NK-92 (cell line): Measurements from ENCODE around the gene LRRTM3.

ENCODE experiments used
- DNase-seq: peaks from one replicate; lab custom pipeline; 2025; ENCODE audit not compliant: unreplicated experiment; lab: John Stamatoyannopoulos, UW

LRRTM3 gene

DNA sequence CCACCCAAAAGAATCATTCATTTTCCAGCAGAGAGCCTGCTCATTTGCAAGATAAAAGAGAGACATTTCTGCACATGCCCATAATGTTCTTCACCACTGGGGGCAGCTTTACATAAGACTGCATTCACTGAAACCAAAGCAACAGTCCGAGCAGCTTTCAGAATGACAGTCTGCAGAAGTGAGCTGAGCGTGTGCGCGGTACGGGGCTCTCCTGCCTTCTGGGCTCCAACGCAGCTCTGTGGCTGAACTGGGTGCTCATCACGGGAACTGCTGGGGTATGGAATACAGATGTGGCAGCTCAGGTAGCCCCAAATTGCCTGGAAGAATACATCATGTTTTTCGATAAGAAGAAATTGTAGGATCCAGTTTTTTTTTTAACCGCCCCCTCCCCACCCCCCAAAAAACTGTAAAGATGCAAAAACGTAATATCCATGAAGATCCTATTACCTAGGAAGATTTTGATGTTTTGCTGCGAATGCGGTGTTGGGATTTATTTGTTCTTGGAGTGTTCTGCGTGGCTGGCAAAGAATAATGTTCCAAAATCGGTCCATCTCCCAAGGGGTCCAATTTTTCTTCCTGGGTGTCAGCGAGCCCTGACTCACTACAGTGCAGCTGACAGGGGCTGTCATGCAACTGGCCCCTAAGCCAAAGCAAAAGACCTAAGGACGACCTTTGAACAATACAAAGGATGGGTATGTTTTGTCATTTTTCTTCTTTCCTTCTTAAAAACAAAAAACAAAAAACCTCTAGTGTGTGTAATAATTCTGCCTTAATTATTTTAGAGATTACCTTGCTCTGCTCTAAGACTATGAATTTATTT, at the start of gene LRRTM3:
Gene LRRTM3, plus strand, starts transcription at position 141 of the 820 bp plus-strand sequence.
- DNase-seq, result no peak

DNA sequence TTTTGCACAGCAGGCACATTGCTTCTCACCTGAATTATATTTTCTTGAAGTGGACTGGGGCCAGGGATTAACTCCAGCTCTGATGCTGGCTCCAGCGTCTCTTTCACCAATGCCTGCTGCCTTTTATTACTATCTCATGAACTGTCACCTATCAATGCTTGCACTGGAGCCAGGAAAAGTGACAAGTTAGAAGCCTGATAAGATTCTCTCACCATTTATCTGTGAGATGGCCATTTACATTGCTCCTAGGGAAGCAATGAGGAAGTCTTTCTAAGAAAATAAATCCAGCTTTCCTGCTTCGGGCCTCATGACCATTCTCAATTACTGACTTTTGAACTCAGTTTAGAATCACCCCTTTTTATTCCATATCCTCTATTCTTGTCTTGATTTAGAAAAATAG, 48.5 kb upstream of the LRRTM3 start:
- DNase-seq, result no peak

DNA sequence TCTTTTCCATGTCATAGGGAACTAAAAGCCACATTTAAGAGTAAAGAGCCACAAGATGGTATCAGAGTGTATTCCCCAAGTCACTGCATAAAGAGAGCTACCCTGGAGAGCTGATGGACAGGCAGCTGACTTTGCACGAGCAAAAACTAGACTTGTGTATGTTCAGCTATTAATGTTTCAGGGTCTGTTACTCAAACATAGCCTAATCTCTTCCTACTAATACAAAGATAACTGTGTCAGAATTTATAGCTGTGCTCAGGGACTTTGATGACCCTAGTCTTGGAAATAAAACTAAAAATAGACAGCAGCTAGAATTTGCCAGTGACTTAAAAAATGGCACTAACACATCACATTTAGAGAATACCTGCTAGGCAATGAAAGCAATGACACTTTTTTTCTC, 45.5 kb upstream of the LRRTM3 start:
- no peak for DNase-seq

DNA sequence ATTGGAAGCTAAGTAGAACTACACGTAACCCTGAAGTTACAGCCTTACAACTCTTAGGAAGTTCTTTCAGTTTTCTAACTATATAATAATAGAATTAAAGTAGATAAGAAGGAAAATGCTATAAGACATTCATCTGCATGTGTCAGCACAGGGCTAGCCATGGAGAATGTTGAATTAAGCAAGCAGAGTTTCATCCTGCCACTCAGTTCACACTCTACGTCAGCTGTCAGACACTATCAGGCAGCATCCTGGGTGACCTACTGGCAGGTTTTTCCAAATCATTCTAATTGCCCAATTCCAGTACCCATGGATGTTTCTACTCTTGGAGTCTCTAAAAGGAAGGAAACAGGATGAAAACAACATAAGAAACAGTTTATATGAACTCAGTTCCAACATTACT, 45.0 kb upstream of the LRRTM3 start:
- DNase-seq, result no peak

- no peak for DNase-seq
Observed at GRCh38 chr10:66881814-66882213, 44.0 kb upstream of the LRRTM3 start.

DNA sequence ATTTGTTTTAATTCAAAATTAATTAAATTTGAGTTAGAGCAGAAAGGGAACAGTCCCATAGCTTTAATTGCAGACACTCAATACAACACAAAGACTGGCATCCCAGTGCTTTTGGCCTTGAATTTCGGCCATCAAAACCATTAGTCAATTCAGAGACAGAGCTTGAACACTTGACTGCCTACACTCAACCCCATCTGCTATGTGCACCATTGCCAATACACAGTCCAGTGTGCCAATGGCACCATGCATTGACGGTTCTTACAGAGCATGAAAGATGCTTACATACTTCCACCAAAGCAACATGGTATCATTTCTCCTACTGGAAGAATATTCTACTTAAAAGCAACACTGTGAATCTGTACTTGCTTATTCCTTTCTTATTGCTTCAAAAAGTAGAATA, 43.6 kb upstream of the LRRTM3 start:
- DNase-seq, result no peak

DNA sequence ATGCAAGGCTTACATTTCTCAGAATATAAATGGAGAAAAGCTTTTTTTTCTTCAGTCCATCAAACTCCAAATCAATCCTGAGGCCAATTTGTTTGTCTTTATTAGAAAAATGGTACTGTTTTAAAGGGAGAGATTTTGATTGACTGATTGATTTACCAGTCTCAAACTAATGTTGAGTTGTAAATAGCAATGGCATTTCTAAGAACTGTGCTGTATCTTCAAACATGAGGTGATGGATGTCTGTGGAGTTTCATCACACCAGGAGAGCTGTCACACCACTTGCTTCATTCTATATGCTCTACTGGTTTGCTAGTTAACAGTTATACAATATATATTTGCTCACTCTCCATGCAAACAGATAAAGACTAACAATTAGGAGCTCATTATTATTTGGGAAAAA, 39.0 kb upstream of the LRRTM3 start:
- no peak for DNase-seq

DNA sequence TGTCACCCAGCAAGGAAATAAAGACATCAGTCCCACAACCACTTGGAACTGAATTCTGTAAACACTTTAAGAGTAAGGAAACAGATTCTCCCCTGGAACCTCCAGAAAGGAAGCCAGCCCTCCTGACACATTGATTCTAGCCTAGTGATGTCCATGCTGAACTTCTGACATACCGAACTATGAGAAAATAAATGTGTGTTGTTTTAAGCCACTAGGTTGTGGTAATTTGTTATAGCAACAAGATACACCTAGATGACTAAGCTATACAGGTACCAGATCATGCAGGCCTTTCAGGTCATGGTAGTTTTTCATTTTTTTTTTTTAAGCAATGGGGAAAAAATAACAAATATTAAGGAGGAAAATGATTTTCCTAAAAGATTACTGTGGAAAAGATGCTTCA, 37.6 kb upstream of the LRRTM3 start:
- DNase-seq, result no peak

DNA sequence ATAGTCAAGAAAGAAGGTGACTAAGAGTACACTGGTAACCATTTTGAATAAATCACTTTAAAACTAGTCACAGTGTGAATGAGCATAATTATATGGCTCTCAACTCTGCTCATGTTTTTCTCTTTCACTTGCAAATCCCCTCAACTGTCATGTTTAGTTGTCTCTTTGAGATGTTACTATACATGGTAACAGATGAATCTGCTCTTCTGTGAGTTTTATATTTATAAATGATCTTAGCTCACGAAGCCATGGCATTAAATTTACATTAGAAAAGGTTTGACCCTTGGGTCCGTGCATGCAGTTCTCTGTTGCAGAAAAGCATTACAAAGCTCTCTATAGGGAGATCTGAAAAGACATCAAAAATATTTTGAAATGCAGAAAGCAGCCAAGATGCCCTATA, 33.0 kb upstream of the LRRTM3 start:
- no peak for DNase-seq

- DNase-seq, result no peak
Observed at GRCh38 chr10:66910671-66911070, 15.2 kb upstream of the LRRTM3 start.

DNA sequence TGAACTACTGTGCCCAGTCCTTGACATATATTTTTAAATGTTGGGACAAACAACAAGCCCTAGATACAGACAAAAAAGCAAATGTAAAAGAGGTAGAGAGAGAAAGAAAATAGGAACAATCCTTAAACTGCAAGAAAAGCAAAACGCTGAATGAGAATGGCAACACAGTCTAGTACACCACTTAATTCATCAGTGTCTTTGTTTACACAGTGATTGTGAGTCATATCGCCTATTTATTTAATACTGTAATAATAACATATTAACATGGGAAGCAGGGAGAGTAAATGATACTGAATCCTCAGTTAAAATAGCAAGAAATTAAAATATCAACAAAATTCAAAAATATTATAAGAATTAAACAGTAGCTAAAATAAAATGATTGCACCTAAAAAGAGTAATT, 9.8 kb upstream of the LRRTM3 start:
- no peak for DNase-seq

DNA sequence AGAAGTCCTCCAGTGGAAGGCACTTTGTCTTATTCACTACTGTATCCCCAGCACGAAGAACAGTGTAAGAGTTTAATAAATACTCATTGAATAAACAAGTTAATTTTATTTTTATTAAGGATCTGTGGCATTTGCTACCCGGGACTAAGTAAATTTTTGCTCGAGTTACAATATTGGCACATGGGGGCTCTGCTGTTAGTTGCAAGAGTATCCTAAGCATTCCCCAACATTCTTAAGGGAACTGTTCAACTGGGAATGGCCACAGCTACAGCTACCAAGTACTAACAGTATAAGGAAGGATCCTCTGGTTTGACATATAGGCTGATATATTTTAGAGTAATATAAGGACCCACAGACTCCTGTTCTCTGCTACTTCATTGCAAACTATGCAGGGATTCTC, 8.7 kb upstream of the LRRTM3 start:
- DNase-seq, result no peak

- DNase-seq, result no peak
Observed at GRCh38 chr10:66919248-66919647, 6.6 kb upstream of the LRRTM3 start.

DNA sequence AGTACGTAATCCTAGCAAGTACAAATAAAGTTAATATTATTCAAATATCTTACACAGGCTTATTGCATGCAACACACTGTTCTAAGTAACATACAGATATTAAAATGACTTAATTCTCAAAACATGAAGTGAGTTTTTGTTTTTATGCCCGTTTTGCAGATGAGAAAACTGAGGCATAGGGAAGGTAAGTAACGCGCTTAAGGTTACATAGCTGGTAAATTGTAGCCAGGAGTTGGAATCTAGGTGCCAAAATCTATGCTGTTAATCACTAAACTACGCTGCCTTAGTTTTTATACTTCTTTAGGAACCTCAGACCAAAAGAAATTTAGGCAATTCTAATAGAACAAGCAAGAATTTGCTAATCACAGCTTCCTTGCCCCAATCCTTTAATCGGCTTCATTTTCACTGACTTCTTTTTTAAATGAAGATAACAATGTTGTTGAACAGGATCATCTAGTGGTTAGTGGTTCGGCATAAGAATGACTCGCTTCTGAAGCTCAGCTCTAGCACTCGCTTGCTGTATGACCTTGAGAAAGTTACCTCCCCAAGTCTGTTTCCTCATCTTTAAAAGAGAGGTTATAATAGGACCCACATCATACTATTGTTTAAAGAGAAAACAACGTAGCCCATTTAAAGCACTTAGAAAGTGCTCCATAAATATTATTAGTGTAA, 1.0 kb upstream of the LRRTM3 start:
- DNase-seq, result no peak

GRCh38 chr10:66925373-66925772, 463 bp upstream of the LRRTM3 start:
- no peak for DNase-seq

- DNase-seq, result no peak
Observed at GRCh38 chr10:66926841-66927240, 1.0 kb downstream of the LRRTM3 start.

- no peak for DNase-seq
Observed at GRCh38 chr10:66927251-66927935, 1.6 kb downstream of the LRRTM3 start.

DNA sequence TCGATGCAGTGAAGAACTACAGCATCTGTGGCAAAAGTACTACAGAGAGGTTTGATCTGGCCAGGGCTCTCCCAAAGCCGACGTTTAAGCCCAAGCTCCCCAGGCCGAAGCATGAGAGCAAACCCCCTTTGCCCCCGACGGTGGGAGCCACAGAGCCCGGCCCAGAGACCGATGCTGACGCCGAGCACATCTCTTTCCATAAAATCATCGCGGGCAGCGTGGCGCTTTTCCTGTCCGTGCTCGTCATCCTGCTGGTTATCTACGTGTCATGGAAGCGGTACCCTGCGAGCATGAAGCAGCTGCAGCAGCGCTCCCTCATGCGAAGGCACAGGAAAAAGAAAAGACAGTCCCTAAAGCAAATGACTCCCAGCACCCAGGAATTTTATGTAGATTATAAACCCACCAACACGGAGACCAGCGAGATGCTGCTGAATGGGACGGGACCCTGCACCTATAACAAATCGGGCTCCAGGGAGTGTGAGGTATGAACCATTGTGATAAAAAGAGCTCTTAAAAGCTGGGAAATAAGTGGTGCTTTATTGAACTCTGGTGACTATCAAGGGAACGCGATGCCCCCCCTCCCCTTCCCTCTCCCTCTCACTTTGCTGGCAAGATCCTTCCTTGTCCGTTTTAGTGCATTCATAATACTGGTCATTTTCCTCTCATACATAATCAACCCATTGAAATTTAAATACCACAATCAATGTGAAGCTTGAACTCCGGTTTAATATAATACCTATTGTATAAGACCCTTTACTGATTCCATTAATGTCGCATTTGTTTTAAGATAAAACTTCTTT, 2.3 kb downstream of the LRRTM3 start:
- DNase-seq, result no peak

- DNase-seq, result no peak
Observed at GRCh38 chr10:66928776-66929175, 2.9 kb downstream of the LRRTM3 start.

- DNase-seq, result no peak
Observed at GRCh38 chr10:66929375-66929774, 3.5 kb downstream of the LRRTM3 start.

GRCh38 chr10:66931340-66931948, 5.6 kb downstream of the LRRTM3 start:
- DNase-seq, result no peak
